ENCODE results near the gene USP3.

The USP3 gene

DNA sequence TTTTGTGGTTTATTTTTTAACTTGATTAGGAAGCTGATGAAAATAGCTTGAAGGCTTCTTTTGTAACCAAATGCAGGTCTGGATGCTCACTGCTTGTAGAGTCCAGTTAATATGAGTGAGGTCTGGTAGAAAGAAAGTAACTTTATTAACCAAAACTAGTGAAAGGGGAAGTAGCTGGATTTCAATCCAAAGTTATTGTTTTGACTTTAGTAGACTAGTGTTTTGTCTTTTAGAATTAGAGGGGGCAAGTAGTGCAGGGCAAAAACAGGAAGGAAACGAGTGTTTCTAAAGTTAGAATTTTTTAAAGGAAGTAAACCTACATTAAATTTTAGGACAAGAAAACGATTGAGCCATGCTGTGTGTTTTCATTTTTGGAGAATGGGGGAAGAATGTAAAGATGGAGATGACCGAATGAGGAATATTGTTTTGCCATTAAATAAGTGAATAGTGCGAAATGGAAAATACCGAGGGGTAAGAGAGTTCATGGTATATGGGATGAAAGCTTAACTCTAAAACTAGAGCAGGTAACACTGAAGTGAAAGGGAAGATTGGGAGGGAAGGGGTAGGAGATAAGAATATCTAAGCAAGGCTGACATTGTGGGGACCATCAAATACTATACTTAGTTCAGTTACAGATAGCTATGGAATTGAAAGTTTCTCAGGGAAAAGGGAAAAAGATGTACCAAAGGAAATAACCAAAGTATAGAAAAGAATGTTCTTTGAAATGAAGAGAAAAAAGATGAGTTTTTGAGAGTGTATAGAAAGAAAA, 40.0 kb downstream of the USP3 start:
- DNase-seq (ENCODE audit: low read depth): no peak

DNA sequence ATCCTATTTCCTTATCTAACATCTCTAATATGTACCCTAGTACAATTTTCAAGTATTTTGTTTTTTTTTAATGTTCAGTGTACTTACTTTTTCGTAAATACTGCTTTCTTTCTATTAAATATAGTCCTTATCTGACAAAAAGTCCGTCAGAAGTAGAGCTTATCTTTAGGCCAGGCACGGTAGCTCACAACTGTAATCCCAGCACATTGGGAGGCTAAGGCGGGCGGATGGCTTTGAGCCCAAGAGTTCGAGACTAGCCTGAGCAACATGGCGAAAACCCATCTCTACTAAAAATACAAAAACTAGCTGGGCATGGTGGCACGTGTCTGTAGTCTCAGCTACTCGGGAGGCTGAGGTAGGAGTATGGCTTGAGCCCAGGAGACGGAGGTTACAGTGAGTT, 41.1 kb downstream of the USP3 start:
- DNase-seq (ENCODE audit: low read depth): no peak

DNA sequence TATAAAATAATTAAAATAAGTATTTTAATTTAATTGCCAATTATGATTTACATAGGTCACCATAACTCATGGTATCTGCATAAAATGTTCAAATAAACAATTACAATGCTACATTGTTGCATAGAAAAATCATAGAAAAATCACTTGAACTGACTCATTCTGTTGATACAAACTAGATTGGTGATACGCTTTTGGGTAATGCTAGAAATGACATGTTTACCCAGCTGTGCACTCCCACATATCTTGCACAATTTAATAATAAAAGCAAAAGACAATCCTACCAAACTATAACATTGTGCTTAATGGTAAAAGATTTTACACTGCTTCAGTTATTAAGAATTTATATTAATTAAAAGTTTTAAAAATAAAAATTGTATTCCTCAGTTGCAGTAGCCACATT, 47.0 kb downstream of the USP3 start:
- DNase-seq (ENCODE audit: low read depth): no peak

DNA sequence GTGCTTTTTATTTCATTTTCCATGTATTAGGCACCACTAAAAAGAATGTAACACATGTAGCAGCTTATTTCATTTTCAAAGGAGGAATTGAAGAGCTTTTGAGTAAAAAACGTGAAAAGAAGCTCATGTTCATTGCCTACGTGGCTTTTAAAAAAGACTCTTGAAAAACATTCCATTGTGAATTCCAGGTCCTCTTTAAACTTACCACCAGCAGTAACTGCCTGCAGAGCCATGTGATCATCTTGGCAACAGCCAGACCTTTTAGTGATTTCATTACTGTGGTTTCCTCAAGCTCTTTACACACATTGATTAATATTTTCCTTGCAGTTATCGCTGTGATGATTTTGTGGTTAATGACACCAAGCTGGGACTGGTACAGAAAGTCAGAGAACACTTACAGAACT, 49.0 kb downstream of the USP3 start:
- no peak for DNase-seq (ENCODE audit: low read depth)

DNA sequence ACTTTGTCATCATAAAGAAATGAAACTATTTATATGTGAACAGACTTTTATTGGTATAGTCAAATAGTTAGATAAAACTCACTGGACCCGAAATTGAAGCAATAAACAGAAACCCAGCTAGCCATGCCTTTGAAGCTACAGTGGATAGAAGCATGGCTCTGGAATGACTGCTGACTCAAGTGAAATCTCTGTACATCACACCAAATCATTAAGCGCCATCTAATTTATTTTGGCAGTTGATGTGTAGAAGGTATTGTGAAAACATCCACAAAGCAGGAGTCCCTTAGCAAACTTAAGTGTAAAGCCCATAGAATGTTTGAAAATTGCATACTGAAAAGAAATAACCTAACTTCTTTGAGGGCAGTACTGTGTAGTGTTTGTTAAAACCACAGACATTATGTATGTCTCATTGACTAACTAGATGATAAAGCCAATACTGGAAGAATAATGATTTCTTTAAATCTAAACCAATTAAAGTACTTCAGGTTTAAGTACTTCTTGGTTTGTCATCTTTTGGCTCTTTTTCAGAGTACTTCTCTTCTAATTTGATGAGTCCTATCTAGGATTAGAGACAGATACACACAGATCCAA, 50.0 kb downstream of the USP3 start:
- DNase-seq (ENCODE audit: low read depth): no peak

DNA sequence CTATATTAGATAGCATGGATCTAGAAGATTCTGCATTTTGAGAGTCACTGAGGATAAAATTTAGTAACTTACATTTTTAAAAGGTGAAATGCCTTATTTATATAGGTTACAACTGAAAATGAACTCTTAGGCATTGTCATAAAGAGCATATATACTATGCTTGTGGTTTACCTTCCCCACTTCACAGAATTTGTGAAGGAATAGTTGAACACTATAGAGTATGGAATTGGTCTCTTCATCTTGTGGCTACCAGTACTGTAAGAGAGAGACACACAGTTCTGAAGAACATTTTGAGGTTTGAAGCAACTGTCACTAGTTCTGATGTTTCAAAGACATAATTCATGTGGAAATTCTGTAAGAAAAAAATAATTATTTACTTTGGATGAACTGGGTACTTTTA, 51.1 kb downstream of the USP3 start:
- DNase-seq (ENCODE audit: low read depth): no peak

DNA sequence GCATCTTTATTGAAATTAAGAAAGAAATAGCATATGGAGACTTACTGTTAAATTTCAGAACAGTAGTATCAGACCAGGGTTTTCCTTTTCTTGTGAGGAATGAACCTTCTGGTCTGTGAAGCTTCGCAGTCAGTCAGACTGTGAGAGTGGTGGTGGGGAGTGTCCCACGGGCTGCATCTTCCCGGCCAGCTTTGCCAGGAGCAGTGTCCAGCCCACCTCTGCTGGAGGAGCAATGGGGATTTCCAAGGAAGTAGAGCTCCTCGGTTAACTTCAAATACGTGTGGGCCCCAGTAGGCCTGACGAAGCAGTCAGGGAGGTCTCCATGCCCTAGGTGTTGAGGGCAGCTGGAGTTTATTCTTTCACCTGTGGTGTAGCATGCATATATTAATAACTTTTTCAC, 51.9 kb downstream of the USP3 start:
- DNase-seq (ENCODE audit: low read depth): no peak

DNA sequence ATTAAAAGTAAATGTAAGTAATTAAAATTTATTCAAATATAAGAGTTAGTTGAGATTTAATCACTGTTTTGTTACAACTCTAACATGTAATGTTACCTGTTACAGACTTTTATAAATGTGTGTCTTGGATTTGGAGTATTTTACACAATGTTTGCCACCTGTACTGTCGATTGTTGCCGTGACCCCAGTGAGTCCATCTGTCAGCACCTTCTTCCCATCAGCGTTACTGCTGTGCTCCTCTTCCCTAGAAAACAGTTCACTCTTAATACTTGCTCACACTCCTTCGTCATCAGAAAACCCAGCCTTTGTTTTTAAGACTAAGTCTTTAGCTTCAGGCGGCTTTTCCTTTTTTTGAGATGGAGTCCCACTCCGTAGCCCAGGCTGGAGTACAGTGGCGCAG, 52.3 kb downstream of the USP3 start:
- DNase-seq (ENCODE audit: low read depth): no peak

DNA sequence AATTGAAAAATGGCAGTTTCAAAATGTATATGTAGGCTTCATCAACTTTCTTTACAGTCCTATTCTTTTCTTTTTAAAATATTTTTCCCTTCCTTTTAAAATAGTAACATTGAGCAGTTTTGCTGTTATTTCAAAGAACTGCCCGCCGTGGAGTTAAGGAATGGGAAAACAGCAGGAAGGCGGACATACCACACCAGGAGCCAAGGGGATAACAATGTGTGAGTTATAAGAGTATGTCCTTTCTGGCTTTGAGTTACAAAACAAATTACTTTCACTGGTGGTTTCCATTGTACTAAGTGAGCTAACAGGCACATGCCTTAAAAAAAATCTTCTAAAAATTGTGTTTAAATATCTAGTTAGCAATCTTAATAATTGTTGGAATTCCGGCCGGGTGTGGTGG, 55.4 kb downstream of the USP3 start:
- DNase-seq (ENCODE audit: low read depth): no peak

DNA sequence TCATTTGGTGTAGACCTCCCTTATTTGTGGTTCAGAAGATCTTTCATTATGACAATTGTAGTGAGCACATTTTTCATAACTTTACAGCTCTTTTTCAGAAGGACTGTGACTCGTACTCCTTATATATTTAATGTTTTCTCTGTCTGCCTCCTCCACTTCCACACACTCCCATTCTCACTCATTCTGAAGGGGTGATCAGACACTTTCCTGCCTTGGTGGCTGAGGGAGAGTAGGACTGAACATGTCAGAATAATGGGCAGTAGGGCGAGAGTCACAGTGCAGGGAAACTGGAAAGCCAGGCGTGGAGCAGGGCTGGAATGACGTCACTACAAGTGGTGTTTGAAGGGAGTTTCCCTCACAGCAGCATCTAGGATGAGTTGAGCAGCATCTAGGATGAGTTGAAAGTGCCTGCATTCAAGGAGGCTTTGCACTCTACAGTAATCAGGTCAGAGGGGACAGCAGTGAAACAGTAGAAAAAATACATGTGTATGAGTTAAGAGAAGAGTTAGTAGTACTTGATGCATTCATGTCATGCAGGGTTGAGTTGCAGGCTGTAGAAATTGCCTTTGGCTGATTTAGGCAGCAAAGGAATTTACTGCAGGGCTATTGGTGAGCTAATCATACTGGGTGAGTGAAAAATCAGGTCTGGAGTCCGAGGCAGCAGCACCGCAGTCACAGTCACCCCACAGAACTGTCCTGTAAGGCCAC, 56.5 kb downstream of the USP3 start:
- no peak for DNase-seq (ENCODE audit: low read depth)

DNA sequence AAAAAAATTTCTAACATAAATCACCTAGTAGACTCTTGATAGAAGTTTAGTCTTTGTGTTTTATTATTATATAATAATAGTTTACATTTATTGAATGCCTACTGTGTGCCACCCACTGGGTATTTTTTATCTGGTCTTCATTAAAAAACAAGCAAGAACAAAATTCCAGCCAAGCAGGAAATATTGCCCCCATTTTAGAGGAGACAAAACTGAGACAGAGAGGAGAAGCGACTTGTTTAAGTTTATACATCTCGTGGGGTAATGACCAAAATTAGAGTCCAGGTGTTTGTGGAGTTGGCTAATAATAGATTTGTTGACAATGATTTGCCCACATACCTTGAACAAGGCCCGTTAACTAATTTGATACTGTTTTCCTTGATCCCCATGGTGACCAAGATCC, 59.7 kb downstream of the USP3 start:
- DNase-seq (ENCODE audit: low read depth): no peak

DNA sequence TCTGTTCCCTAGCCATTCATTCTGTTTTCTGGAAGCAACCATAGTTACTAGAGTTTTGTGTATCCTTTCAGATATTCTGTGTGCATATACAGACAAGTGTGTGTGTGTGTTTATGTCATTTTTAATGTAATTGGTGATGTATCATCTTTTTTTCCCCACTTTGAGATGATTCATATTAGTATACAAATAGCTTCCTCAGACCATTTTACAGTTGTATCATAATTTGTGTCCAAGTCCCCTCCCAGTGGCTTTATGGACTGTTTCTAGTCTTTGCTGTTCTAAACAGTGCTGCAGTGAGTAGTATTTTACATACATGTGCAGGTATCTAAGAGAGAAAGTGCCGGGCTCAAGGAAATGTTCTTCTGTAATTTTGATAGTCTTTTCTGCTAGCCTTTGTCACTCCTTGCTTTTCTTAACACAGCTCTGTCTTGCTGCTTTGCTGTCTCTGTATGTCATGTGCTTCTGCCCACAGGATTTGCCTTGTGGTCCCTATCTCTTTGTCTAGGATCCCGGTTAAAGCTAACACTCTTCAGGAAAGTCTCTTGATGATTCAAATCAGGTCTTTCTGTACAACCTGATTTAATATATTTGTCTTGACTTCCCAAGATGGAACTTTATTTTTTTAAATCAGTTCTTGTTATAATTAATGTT, 61.3 kb downstream of the USP3 start:
- no peak for DNase-seq (ENCODE audit: low read depth)

DNA sequence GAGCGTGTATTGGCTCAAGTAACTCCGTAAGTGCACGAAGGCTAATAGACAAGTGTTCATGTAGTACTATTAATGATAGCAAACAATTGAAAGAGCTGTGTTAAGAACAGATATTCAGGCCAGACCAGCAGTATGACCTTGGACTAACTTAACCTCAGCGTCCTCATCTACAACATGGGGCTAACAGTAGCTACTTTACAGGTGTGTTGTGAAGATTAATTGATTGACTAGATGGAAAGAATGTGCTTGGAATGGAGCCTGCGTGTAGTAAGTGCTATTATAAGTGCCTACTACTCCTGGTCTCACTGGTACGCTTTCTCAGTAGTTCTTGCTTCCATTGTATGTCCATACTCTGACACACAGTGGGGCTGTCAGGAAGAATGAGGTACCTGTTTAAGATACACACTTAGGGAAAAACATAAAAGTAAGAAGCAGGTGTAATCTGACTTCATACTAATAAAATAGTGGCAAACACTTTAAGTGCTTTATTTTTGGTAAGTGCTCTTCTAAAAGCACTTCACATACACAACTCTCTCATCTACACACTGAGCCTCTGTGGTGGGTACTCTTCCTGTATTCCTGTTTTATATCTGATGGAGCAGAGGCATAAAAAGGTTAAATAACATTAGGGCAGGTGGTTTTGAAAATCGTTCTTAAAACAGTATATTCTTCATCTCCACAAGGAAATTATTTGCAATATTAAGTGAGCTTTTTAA, 68.5 kb downstream of the USP3 start:
- no peak for DNase-seq (ENCODE audit: low read depth)

DNA sequence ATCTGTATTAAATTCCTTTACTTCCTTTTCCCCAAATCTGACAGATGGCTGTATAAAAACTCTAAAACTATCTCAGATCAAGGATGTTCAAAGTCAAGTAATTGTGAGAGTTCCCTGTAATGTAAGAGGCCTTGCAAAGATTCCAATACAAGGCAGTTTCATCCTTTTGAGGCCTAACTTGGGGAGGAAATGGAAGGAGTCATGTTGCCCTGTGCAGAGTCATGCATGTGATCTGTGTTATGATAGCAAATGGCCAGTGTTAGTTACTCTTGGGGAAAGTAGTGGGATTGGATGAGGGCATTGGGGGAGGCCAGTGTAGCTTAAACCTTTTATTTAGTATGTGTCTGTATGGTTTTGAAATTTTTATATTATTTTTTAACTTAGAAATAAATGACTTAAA, 69.1 kb downstream of the USP3 start:
- DNase-seq (ENCODE audit: low read depth): no peak

DNA sequence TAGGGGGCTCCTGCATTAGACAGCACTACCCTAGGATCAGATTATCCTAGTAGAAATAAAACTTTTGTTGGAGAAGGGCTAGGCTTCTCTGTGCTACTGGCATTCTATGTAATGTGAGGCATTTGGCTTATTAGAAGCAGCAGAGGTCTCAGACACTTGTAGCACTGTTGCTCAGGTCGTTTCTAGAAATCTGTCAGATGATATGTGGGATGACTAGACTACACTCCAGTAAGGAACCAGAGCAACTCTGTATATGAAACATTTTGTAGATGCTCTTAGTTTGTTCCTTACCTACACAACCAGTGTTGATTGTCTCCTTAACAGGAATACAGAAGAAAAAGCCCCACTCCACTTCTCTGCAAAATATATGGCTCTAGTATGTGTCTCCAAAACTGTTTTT, 70.9 kb downstream of the USP3 start:
- DNase-seq (ENCODE audit: low read depth): no peak

DNA sequence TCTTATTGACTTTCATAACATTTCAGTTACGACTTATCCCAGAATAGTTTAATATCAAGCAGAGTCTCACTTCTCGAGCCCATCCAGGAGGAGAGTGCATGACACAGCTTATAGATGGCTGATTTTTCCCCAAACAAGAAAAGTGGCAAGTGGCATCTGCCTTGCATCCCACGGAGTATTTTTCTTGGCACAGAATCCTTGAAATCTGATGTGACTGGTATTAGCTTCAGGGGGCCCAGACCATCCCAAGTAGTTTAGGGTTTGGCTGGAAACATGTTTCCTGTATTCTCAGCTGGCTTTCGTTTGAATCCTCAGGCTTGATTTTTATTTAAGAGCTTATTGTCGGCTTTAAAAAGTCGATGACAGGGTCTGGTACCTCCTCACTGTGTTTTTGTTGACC, 72.0 kb downstream of the USP3 start:
- no peak for DNase-seq (ENCODE audit: low read depth)

DNA sequence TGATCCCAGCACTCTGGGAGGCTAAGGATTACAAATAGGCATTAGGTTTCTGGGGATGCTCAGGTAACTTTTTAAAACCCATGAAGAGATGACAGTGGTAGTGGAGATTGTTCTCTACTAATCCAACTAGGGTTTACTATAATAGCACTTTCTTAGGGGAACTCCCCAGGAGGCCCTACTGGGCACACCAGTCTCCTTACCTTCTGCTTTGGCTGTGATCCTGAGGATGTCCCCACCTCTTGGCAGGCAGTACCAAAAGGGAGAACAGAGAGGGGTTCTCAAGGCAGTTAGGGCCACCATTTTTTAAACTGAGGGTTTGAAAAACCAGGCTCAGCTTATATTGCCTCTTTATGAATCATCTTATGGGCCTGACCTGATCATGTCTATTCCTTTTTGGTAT, 77.8 kb downstream of the USP3 start:
- no peak for DNase-seq (ENCODE audit: low read depth)

DNA sequence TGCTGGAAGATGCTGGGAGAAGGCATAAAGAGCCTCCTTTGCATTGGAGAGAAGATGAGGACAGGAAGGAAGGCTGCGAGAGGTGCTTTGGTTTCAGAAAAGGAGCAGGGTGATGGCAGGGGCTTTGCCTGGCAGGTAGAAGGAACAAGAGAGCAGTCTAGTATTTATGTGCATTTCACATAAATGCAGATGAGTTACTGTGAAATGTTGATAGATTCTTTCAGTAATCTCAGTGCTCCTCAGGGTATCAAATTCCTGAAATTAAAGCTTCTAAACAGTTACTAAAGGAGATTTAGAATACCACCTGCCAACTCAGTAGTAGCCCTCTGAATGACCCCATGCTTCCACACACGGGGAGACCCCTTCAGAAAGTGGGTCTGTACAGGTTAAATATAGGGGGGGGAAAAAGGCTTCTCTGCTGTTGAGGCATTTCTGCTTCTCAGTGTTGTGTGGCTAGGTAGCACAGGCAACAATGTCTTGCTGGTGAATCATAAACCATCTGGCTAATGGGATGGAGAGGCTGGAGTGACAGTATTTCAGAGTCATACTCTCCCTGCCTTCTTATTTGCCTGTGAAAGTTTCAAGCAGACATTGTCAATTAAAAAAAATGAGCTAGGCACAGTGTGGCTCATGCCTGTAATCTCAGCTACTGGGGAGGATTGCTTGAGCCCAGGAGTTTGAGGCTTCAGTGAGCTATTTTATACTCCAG, 78.5 kb downstream of the USP3 start:
- no peak for DNase-seq (ENCODE audit: low read depth)

DNA sequence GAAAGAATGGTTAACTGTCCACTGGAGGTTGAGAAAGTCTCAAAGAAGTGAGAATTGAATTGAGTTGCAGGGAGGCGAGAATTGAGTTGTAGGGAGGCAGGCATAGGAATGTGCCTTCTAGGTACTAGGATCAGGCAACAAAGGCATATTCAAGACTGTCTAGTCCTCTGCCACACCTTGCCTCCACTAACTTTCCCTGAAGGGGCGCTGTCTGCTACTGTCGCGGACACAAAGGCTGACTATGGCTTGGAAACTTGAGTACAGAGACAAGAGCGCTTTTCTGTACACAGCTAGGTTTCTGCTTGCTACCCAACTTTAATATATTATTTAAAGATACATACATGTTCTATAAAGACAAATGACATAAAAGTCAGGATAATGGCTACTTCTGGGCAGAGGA, 82.4 kb downstream of the USP3 start:
- no peak for DNase-seq (ENCODE audit: low read depth)

DNA sequence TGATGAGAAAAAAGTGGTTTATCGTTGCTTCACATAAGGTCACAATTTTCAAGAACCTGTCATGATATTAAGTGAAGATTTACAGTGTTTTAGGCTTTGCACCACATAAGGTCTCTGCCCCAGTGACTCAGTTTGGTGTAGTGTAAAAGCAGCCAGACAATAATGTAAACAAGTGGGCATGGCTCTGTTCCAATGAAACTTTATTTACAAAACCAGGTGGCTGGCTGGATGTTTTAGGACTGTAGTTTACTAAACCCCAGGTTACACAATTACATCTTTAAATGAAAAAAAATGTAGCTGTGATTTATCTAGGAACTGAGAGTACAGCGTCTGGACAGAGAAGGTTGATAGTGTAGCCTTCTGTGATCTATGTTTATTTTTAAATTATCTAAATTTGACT, 83.1 kb downstream of the USP3 start:
- DNase-seq (ENCODE audit: low read depth): no peak

DNA sequence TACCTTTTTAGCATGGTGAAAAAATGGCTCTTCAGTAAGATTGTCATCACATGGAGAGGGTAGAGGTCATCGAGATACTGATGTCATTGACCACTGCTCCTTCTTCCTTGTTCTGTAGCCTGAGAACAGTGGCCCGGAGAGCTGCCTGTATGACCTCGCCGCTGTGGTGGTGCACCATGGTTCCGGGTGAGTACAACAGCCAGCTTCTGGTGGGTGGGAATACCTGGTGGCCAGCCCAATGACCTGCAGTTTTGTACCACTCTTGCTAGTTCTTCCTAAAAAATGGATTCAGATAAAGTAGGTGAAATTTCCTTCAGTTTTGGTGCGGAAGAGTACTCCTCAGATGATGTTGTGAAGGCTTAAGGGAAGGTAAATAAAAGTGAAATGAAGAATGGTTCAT, 84.4 kb downstream of the USP3 start:
- no peak for DNase-seq (ENCODE audit: low read depth)

Measured in stimulated activated CD8-positive, alpha-beta memory T cell treated with anti-CD3 and anti-CD28 coated beads, Interleukin-4, amount 100 ng/mL, for 24 hours (primary cell).